ENCODE results near the gene TNFRSF17.

- TF ChIP-seq CTCF (IDR thresholded peaks at IDR 0.05) (no peak), POLR2A (IDR thresholded peaks at IDR 0.05) (no peak)
Observed at GRCh38 chr16:12009922-12010321, 44.9 kb downstream of the TNFRSF17 start.
